ENCODE data around the gene LCLAT1. TPM values are rescaled to one million over a fixed set of nuclear protein-coding genes. Genes with fewer than 3 reads are reported as not detected.

The LCLAT1 gene
- total RNA-seq = 40.1 and 46.2 TPM in 2 replicates

GRCh38 chr2:30447149-30448045 lies at the start of gene LCLAT1:
Gene LCLAT1 (plus strand): TSS chr2:30447246. CDS start chr2:30525591, 78,345 bp downstream.
- Mint-ChIP-seq H3K9me3 (no peaks in the 10 kb centered on the region), H3K36me3 (ENCODE audit: low read depth) (peaks cover 14% of the 10 kb centered on the region), H3K4me1 (ENCODE audit: low read depth) (peaks cover 42% of the 10 kb centered on the region), H3K4me3 (peak within 1 kb of the TSS; percentile 96), H3K27ac (peak within 1 kb of the TSS; percentile 98), H3K27me3 (ENCODE audit: insufficient read depth) (no peaks in the 10 kb centered on the region)
- peak; percentile 84 for DNase-seq (ENCODE audit: low spot score)
- intact Hi-C loops (cut with micrococcal nuclease) = loop anchor here (1.0 to 5.0 kb wide), 11 partner anchors 19 to 301 kb away; partner anchors contain the start of gene YPEL5

GRCh38 chr2:30398084-30398873 lies 48.8 kb upstream of the LCLAT1 start:
- intact Hi-C loops (cut with micrococcal nuclease) = no loop called here
- H3K4me3 Mint-ChIP-seq = no peak overlapping the region
- H3K36me3 Mint-ChIP-seq (ENCODE audit: low read depth) = no peaks in the 10 kb centered on the region
- no peak for DNase-seq (ENCODE audit: low spot score)
- no peaks in the 10 kb centered on the region for H3K27me3 Mint-ChIP-seq (ENCODE audit: insufficient read depth)
- no peaks in the 10 kb centered on the region for H3K4me1 Mint-ChIP-seq (ENCODE audit: low read depth)
- no peak overlapping the region for H3K27ac Mint-ChIP-seq
- no peaks in the 10 kb centered on the region for H3K9me3 Mint-ChIP-seq

GRCh38 chr2:30400151-30400954 lies 46.7 kb upstream of the LCLAT1 start:
- intact Hi-C loops (cut with micrococcal nuclease) = no loop called here
- Mint-ChIP-seq H3K27me3 (ENCODE audit: insufficient read depth) (no peaks in the 10 kb centered on the region), H3K27ac (no peak overlapping the region), H3K9me3 (no peaks in the 10 kb centered on the region), H3K4me1 (ENCODE audit: low read depth) (peaks cover 6% of the 10 kb centered on the region), H3K4me3 (no peak overlapping the region), H3K36me3 (ENCODE audit: low read depth) (no peaks in the 10 kb centered on the region)
- DNase-seq (ENCODE audit: low spot score) = no peak

- Mint-ChIP-seq H3K27ac (no peak overlapping the region), H3K27me3 (ENCODE audit: insufficient read depth) (no peaks in the 10 kb centered on the region), H3K36me3 (ENCODE audit: low read depth) (no peaks in the 10 kb centered on the region), H3K4me3 (no peak overlapping the region), H3K9me3 (no peaks in the 10 kb centered on the region), H3K4me1 (ENCODE audit: low read depth) (peaks cover 15% of the 10 kb centered on the region)
- DNase-seq (ENCODE audit: low spot score) = no peak
- intact Hi-C loops (cut with micrococcal nuclease) = no loop called here
These were observed 44.4 kb upstream of the LCLAT1 start for GRCh38 chr2:30402441-30403182.

GRCh38 chr2:30403592-30404312 lies 43.3 kb upstream of the LCLAT1 start:
- Mint-ChIP-seq H3K4me3 (no peak overlapping the region), H3K4me1 (ENCODE audit: low read depth) (peaks cover 26% of the 10 kb centered on the region), H3K27ac (no peak overlapping the region), H3K36me3 (ENCODE audit: low read depth) (peaks cover 1% of the 10 kb centered on the region), H3K27me3 (ENCODE audit: insufficient read depth) (no peaks in the 10 kb centered on the region), H3K9me3 (no peaks in the 10 kb centered on the region)
- intact Hi-C loops (cut with micrococcal nuclease) = loop anchor here (2.0 kb wide), 1 partner anchor 19 kb away; no protein-coding TSS in a partner anchor
- no peak for DNase-seq (ENCODE audit: low spot score)

GRCh38 chr2:30404319-30405259 lies 42.5 kb upstream of the LCLAT1 start:
- H3K27me3 Mint-ChIP-seq (ENCODE audit: insufficient read depth) = no peaks in the 10 kb centered on the region
- intact Hi-C loops (cut with micrococcal nuclease) = loop anchor here (2.0 to 5.0 kb wide), 2 partner anchors 18 to 32 kb away; no protein-coding TSS in a partner anchor
- H3K36me3 Mint-ChIP-seq (ENCODE audit: low read depth) = peaks cover 2% of the 10 kb centered on the region
- H3K9me3 Mint-ChIP-seq = no peaks in the 10 kb centered on the region
- no peak overlapping the region for H3K27ac Mint-ChIP-seq
- H3K4me1 Mint-ChIP-seq (ENCODE audit: low read depth) = peaks cover 34% of the 10 kb centered on the region
- DNase-seq (ENCODE audit: low spot score) = no peak
- H3K4me3 Mint-ChIP-seq = no peak overlapping the region

- intact Hi-C loops (cut with micrococcal nuclease) = loop anchor here (2.0 to 5.0 kb wide), 2 partner anchors 18 to 33 kb away; no protein-coding TSS in a partner anchor
- Mint-ChIP-seq H3K4me1 (ENCODE audit: low read depth) (peaks cover 41% of the 10 kb centered on the region), H3K9me3 (no peaks in the 10 kb centered on the region), H3K36me3 (ENCODE audit: low read depth) (peaks cover 2% of the 10 kb centered on the region), H3K27me3 (ENCODE audit: insufficient read depth) (no peaks in the 10 kb centered on the region), H3K4me3 (no peak overlapping the region), H3K27ac (no peak overlapping the region)
- DNase-seq (ENCODE audit: low spot score) = no peak
These were observed 41.8 kb upstream of the LCLAT1 start for GRCh38 chr2:30405260-30405605.

- no peak overlapping the region for H3K4me3 Mint-ChIP-seq
These were observed 40.2 kb upstream of the LCLAT1 start for GRCh38 chr2:30406853-30407252.

GRCh38 chr2:30408961-30409387 lies 38.1 kb upstream of the LCLAT1 start:
- Mint-ChIP-seq H3K27ac (peak overlapping the region; percentile 93), H3K36me3 (ENCODE audit: low read depth) (peaks cover 2% of the 10 kb centered on the region), H3K4me3 (no peak overlapping the region), H3K9me3 (no peaks in the 10 kb centered on the region), H3K4me1 (ENCODE audit: low read depth) (peaks cover 55% of the 10 kb centered on the region), H3K27me3 (ENCODE audit: insufficient read depth) (no peaks in the 10 kb centered on the region)
- intact Hi-C loops (cut with micrococcal nuclease) = loop anchor here (5.0 kb wide), 1 partner anchor 37 kb away; no protein-coding TSS in a partner anchor
- DNase-seq (ENCODE audit: low spot score) = no peak

More at GRCh38 chr2:30406853-30407252, 40.2 kb upstream of the LCLAT1 start:
- peaks cover 2% of the 10 kb centered on the region for H3K36me3 Mint-ChIP-seq (ENCODE audit: low read depth)
- no peaks in the 10 kb centered on the region for H3K27me3 Mint-ChIP-seq (ENCODE audit: insufficient read depth)
- H3K9me3 Mint-ChIP-seq = no peaks in the 10 kb centered on the region
- H3K4me1 Mint-ChIP-seq (ENCODE audit: low read depth) = peaks cover 54% of the 10 kb centered on the region
- no peak overlapping the region for H3K27ac Mint-ChIP-seq
- no peak for DNase-seq (ENCODE audit: low spot score)
- intact Hi-C loops (cut with micrococcal nuclease) = loop anchor here (5.0 kb wide), 1 partner anchor 35 kb away; no protein-coding TSS in a partner anchor

- intact Hi-C loops (cut with micrococcal nuclease) = loop anchor here (1.0 to 5.0 kb wide), 2 partner anchors 12 to 37 kb away; partner anchors contain the start of gene LCLAT1
- no peak for DNase-seq (ENCODE audit: low spot score)
- H3K36me3 Mint-ChIP-seq (ENCODE audit: low read depth) = peaks cover 2% of the 10 kb centered on the region
- H3K4me3 Mint-ChIP-seq = peak overlapping the region; percentile 45
- no peaks in the 10 kb centered on the region for H3K9me3 Mint-ChIP-seq
- H3K27me3 Mint-ChIP-seq (ENCODE audit: insufficient read depth) = no peaks in the 10 kb centered on the region
- peak overlapping the region; percentile 93 for H3K27ac Mint-ChIP-seq
- H3K4me1 Mint-ChIP-seq (ENCODE audit: low read depth) = peaks cover 51% of the 10 kb centered on the region
These were observed 36.8 kb upstream of the LCLAT1 start for GRCh38 chr2:30410217-30410616.

Data from activated T-helper 1 cell treated with anti-CD3 and anti-CD28 coated beads, Interleukin-12 subunit alpha, Interleukin-12 subunit beta, Interleukin-2, Interleukin-4 antibody, amounts not matched to agents 30 ng/mL and 10 ng/mL and 1 ng/mL, durations not matched to agents 14 hours and 24 hours and 36 hours (primary cell).